ENCODE measurements around the gene SLC18A3.

The SLC18A3 gene

GRCh38 chr10:49595713-49596492 is 14.2 kb upstream of the SLC18A3 start:
- DNase-seq (ENCODE audit: low read depth in 2 of 2, low spot score in 1 of 2), result no peak

DNA sequence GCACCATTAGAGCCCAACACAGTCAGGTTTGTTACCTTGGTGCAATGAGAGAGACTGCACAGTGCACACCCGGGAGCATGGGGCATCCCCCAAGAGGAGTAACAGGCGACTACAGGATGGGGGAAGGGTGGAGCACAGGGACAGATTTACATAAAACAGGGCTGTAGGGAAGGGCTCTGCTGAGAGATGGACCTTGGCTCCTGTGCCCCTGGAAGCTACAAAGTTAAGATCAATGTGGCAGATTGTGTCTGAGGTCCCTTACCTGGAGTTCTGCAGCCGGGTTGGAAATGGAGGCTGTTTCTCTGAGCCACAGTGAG is 13.7 kb upstream of the SLC18A3 start:
- no peak for DNase-seq (ENCODE audit: low read depth in 2 of 2, low spot score in 1 of 2)

- DNase-seq (ENCODE audit: low read depth in 2 of 2, low spot score in 1 of 2), result no peak
Measured at GRCh38 chr10:49596836-49597235, 13.3 kb upstream of the SLC18A3 start.

DNA sequence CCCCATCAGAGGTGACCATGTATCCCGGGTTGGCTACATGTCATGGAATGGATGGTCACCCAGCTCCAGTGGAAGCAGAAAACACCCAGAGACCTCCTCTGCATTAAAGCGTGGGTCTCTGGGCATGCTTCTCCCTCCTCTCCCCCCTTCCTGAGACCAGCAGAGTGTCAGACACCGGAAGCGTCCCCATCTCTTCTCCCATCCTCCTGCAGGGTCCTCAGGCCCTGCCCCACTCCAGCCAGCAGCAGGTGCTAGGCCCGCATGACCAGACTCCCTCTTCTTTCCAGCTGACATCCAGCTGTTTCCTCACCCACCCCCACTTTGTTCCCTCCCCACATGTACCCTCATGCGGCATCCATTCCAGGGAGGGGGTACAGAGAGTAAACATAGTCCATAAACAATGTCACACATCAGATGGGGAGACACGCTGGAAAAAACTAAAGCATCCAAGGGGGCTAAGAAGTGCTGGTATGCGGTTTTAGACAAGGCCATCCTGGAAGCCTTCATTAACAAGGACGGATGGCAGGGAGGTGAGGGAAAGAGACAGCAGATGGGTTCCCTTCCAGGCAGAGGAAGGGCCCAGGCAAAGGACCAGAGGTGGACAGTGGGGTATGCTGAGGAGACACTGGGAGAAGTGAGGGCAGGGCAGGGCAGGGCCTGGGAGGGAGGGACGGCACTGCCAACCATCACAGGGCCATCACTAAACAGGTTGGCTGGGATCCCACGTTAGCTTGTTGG is 12.5 kb upstream of the SLC18A3 start:
- no peak for DNase-seq (ENCODE audit: low read depth in 2 of 2, low spot score in 1 of 2)

DNA sequence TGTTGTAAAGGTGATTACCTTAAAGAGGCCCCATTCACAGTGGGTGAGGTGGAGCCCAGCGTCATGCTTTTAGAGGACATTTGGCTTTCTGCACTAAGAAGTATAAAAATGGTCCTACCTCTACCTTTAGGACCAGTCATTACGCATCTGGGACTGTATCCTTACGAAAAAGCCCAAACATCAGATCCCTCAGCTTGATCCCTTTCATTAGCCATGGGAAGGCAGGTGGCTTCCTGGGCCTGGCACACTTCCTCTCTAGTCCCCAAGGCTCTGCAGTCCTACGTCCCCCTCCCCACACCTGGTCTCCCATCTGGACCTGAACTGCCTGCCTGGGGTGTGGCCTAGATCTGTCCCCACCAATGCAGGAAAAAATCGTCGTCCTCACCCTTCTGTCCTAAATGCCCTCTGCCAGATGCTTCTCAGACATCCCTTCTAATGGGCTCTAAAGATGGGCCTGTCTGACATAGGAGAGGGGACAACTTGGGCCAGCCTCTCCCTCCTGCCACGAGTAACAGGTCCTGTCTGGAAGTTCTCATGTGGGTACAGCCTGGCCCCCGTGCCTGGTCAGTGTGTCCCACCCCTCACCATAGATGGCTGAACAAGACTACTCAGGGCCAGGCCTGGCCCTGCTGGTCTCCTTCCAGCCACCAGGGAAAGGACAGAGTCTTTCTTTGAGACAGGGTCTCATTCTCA is 11.8 kb upstream of the SLC18A3 start:
- DNase-seq (ENCODE audit: low read depth in 2 of 2, low spot score in 1 of 2), result no peak

GRCh38 chr10:49598986-49599385 is 11.1 kb upstream of the SLC18A3 start:
- DNase-seq (ENCODE audit: low read depth in 2 of 2, low spot score in 1 of 2), result no peak

GRCh38 chr10:49599546-49599945 is 10.6 kb upstream of the SLC18A3 start:
- DNase-seq (ENCODE audit: low read depth in 2 of 2, low spot score in 1 of 2), result no peak

- no peak for DNase-seq (ENCODE audit: low read depth in 2 of 2, low spot score in 1 of 2)
Measured at GRCh38 chr10:49600046-49600445, 10.1 kb upstream of the SLC18A3 start.

DNA sequence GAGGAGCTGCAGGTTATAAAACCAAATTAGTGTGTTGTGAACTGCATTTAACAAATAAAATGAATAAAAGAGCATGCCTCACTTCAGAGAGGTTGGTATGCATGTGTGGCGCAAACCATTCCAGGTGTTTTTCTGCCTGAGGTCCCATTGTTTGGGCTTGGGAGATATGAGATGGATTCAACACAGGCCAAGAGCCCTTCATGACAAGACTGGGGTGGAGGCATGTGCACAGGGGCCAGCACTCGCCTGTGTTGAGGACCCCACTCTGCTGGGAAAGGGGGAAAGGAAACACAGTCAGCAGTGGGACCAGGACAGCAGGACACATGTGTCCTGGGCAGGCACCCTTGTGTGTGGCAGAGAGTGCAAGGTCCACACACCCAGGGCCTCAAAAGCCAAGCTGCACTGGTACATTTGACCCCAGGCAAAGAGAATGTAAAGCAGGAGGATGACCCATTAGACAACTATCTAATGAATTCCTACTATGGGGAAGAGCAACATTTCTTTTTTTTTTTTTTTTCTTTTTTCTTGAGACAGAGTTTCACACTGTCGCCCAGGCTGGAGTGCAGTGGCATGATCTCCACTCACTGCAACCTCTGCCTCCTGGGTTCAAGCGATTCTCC is 9.2 kb upstream of the SLC18A3 start:
- DNase-seq (ENCODE audit: low read depth in 2 of 2, low spot score in 1 of 2), result no peak

GRCh38 chr10:49601857-49602256 is 8.3 kb upstream of the SLC18A3 start:
- DNase-seq (ENCODE audit: low read depth in 2 of 2, low spot score in 1 of 2), result no peak

DNA sequence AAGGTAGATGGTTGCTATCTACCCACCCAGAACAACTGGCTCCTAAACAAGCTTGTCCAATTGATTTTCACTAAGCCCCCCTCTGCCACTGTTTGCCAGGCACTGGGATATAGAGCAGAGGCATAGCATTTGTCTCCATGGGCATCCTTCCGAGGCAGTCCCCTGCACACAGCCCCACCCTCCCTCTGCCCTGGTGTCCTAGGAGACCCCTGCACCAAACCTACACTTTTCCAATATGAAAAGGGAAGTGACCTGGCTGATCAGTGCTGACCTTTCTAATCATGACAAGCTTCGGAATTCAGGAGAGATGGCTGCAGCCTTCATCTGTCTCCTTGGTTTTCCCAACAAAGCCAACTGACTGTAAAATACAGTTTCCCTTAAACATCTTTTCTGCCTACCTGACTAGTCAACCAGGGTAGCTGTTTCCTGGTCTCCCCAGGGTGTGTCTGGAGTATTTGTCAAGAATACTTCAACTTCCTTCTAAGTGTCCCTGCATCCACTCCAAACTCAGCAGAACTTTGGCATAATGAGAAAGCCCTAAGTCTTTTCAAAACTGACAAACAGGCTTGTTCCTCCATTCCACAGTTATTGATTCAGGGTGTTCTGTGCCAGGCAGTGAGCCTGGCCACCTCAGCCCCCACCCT is 7.6 kb upstream of the SLC18A3 start:
- DNase-seq (ENCODE audit: low read depth in 2 of 2, low spot score in 1 of 2), result no peak

- no peak for DNase-seq (ENCODE audit: low read depth in 2 of 2, low spot score in 1 of 2)
Measured at GRCh38 chr10:49605216-49605938, 4.7 kb upstream of the SLC18A3 start.

- DNase-seq (ENCODE audit: low read depth in 2 of 2, low spot score in 1 of 2), result no peak
Measured at GRCh38 chr10:49605939-49606509, 4.1 kb upstream of the SLC18A3 start.

DNA sequence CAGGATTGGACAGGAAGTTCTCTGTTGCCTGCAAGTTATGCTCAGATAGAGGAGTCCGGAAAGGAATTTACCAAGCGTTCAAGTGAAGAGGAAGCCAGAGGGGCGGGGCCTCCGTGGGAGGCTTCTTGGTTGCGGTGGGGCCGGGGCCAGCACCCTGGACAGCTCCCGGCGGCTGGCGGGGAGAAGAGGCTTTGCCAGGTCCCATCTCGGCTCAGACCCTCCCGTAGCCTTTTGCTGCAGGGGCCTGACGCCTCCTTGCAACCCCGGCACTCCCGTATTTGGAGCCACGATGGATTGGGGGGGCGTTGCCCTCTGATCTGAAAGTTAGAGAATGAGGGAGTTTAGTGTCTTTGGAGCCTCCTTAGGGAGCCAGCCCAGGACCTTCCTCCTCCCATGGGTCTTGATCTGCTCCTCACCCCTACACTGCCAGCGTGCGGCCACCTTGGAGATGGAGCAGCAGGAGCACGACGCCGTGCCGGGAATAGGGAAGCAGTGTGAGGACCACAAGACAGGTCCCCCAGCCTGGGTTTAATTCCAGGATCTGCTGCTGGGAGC is 3.1 kb upstream of the SLC18A3 start:
- peak in 1 of 2 donors; percentile 12 for DNase-seq (ENCODE audit: low read depth in 2 of 2, low spot score in 1 of 2)

GRCh38 chr10:49608166-49609005 is 1.7 kb upstream of the SLC18A3 start:
- no peak for DNase-seq (ENCODE audit: low read depth in 2 of 2, low spot score in 1 of 2)

- DNase-seq (ENCODE audit: low read depth in 2 of 2, low spot score in 1 of 2), result no peak
Measured at GRCh38 chr10:49609006-49609282, 1.2 kb upstream of the SLC18A3 start.

GRCh38 chr10:49609283-49610113 is 612 bp upstream of the SLC18A3 start:
- DNase-seq (ENCODE audit: low read depth in 2 of 2, low spot score in 1 of 2), result no peak

GRCh38 chr10:49610458-49611165 is 502 bp downstream of the SLC18A3 start:
- no peak for DNase-seq (ENCODE audit: low read depth in 2 of 2, low spot score in 1 of 2)
